Measurements from ENCODE around the gene ZNF23. TPM values are rescaled to one million over a fixed set of nuclear protein-coding genes. Genes with fewer than 3 reads are reported as not detected.
A peak's percentile ranks its signal among the peaks of the same experiment; 100 is the strongest.

Gene ZNF23
- total RNA-seq, 4 donors from 2014 or later, result 5.9 to 13.8 (median 9.5) TPM

- H3K4me1 ChIP-seq, result no peaks in the 10 kb centered on the region
- peaks cover 20 to 22% of the 10 kb centered on the region in 2 donors for H3K36me3 ChIP-seq
- intact Hi-C loops (cut with DNase I), result no loop called here
These were observed 10.9 kb upstream of the ZNF23 start for GRCh38 chr16:71472931-71473330.

GRCh38 chr16:71472051-71472450 is 10.0 kb upstream of the ZNF23 start:
- TF ChIP-seq, protein P1, sequence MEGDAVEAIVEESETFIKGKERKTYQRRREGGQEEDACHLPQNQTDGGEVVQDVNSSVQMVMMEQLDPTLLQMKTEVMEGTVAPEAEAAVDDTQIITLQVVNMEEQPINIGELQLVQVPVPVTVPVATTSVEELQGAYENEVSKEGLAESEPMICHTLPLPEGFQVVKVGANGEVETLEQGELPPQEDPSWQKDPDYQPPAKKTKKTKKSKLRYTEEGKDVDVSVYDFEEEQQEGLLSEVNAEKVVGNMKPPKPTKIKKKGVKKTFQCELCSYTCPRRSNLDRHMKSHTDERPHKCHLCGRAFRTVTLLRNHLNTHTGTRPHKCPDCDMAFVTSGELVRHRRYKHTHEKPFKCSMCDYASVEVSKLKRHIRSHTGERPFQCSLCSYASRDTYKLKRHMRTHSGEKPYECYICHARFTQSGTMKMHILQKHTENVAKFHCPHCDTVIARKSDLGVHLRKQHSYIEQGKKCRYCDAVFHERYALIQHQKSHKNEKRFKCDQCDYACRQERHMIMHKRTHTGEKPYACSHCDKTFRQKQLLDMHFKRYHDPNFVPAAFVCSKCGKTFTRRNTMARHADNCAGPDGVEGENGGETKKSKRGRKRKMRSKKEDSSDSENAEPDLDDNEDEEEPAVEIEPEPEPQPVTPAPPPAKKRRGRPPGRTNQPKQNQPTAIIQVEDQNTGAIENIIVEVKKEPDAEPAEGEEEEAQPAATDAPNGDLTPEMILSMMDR (IDR thresholded peaks at IDR 0.05), result no peak
- TF ChIP-seq POLR2A (IDR thresholded peaks at IDR 0.05), result no peak
- WGBS, 2 donors, result 70 to 72% methylated on average over 2 of the region's 2 CpGs
- intact Hi-C loops (cut with DNase I), result no loop called here
- no peaks in the 10 kb centered on the region for H3K27me3 ChIP-seq
- H3K4me3 ChIP-seq (replicated peaks in 1 of 3), result no peak overlapping the region
- no peaks in the 10 kb centered on the region for H3K9me3 ChIP-seq
- no peaks in the 10 kb centered on the region for H3K4me1 ChIP-seq
- no peak for DNase-seq
- no peak overlapping the region for H3K27ac ChIP-seq
- H3K36me3 ChIP-seq, result peaks cover 14 to 22% of the 10 kb centered on the region in 2 donors

More at GRCh38 chr16:71472931-71473330, 10.9 kb upstream of the ZNF23 start:
- H3K4me3 ChIP-seq (replicated peaks in 1 of 3), result no peak overlapping the region
- no peak for DNase-seq
- no peaks in the 10 kb centered on the region for H3K27me3 ChIP-seq
- no peak for TF ChIP-seq POLR2A (IDR thresholded peaks at IDR 0.05)
- TF ChIP-seq, protein P1 (IDR thresholded peaks at IDR 0.05), result no peak
- no peaks in the 10 kb centered on the region for H3K9me3 ChIP-seq
- WGBS, 2 donors, result 94% methylated on average over 2 of the region's 2 CpGs
- H3K27ac ChIP-seq, result no peak overlapping the region

DNA sequence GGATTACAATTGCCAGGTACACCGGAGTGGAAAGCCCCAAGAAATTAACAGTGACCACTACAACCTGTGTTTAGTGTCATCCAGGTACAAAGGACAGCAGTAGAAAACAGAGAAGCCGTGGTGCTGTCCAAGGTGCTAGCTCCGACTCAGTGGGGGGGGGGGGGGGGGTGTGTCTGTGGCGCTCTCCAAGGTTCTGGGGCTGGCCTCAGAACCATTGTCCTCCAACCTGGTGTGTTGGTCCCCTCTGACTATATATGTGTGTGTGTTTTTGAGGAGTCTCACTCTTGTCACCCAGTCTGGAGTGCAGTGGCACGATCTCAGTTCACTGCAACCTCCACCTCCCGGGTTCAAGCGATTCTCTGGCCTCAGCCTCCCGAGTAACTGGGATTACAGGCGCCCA is 5.8 kb upstream of the ZNF23 start:
- no peaks in the 10 kb centered on the region for H3K36me3 ChIP-seq
- intact Hi-C loops (cut with DNase I), result no loop called here
- no peaks in the 10 kb centered on the region for H3K4me1 ChIP-seq
- TF ChIP-seq, protein P1 (IDR thresholded peaks at IDR 0.05), result no peak
- TF ChIP-seq POLR2A (IDR thresholded peaks at IDR 0.05), result no peak
- H3K4me3 ChIP-seq (replicated peaks in 1 of 3), result no peak overlapping the region
- H3K9me3 ChIP-seq, result no peaks in the 10 kb centered on the region
- peak in 1 of 2 donors; percentile 43 for DNase-seq
- WGBS, 2 donors, result 33 to 37% methylated on average over 9 of the region's 9 CpGs
- no peaks in the 10 kb centered on the region for H3K27me3 ChIP-seq
- H3K27ac ChIP-seq, result no peak overlapping the region

DNA sequence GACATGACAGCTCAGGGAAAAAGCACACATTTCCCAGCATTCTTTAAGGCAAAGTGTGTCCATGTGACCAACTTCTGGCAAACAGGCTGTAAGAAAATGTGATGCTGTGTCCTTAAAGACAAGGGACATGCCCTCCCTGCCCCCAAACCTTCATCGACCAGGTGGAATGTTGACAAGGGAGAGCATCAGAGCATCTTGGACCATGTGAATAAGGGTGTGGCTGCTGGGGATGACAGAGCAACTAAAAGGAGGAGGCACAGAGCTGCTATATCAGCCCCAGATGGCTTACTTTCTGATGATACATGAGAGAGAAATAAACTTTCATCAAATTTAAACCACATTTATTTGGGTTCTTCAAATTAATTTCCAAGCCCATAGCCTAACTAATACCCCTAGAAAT is 2.2 kb upstream of the ZNF23 start:
- Histone ChIP-seq H3K27ac (no peak overlapping the region), H3K9me3 (no peaks in the 10 kb centered on the region), H3K36me3 (no peaks in the 10 kb centered on the region), H3K4me1 (peaks cover 8 to 9% of the 10 kb centered on the region in 2 donors), H3K4me3 (replicated peaks in 1 of 3) (no peak overlapping the region), H3K27me3 (no peaks in the 10 kb centered on the region)
- no peak for TF ChIP-seq POLR2A (IDR thresholded peaks at IDR 0.05)
- TF ChIP-seq, protein P1 (IDR thresholded peaks at IDR 0.05), result no peak
- intact Hi-C loops (cut with DNase I), result no loop called here
- no peak for DNase-seq
- WGBS, 2 donors, result 57 to 63% methylated on average over 1 of the region's 1 CpG

DNA sequence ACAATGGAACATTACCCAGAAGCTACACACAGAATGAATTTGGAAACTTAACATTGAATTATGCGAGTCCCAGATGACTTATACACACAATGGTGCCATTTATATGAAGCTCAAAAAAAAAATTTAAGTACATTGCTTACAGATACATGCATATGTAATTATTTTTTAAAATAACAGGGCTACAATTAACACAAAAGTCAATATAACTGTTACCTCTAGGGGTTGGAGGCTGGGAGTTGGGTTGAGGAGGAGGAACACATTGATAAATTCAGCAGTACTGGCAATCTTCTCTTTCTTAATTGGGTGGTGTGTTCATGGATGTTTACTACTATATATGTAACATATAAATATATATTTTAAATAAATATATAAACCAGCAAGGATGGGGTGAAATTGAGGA is 1.1 kb downstream of the ZNF23 start:
- Histone ChIP-seq H3K9me3 (no peaks in the 10 kb centered on the region), H3K4me3 (replicated peaks in 1 of 3) (no peak overlapping the region), H3K27me3 (no peaks in the 10 kb centered on the region), H3K4me1 (peaks cover 8 to 9% of the 10 kb centered on the region in 2 donors), H3K36me3 (peaks cover 4 to 5% of the 10 kb centered on the region in 2 donors), H3K27ac (no peak overlapping the region)
- no peak for DNase-seq
- no peak for TF ChIP-seq POLR2A (IDR thresholded peaks at IDR 0.05)
- TF ChIP-seq, protein P1 (IDR thresholded peaks at IDR 0.05), result no peak
- intact Hi-C loops (cut with DNase I), result no loop called here
- 93 to 98% methylated on average over 1 of the region's 1 CpG for WGBS, 2 donors

Data from thyroid gland (tissue), 4 donors.